GM23338 (cell line): Measurements from ENCODE around the gene IGSF11. TPM values are rescaled to one million over a fixed set of nuclear protein-coding genes. Genes with fewer than 3 reads are reported as not detected.

Experiments
- ATAC-seq: fragments of 200-7000 bp; cut with Tn5 transposase; 3 replicates; pipeline ENCODE4 v1.9.1; 2020
- DNase-seq: peaks from one replicate; pipeline ENCODE4 v3.0.0-alpha.2; 2015; ENCODE audit warnings: low spot score
- H2AFZ ChIP-seq: fragments of 200-600 bp; sonication (generic); 2 replicates; pipeline ENCODE4 v1.8.0; 2016; ENCODE audit warnings: antibody characterized with exemption, mild to moderate bottlenecking, moderate library complexity
- H3F3A ChIP-seq: fragments of 200-600 bp; sonication (generic); replicated peaks from 2 replicates; pipeline ENCODE4 v1.8.0; 2017; ENCODE audit warnings: antibody characterized with exemption, mixed run types, low read depth
- H3K27ac ChIP-seq: fragments of 200-600 bp; sonication (generic); 2 replicates; pipeline ENCODE4 v1.6.1; 2016; ENCODE audit warnings: low read depth
- H3K27me3 ChIP-seq: fragments of 200-600 bp; sonication (generic); 2 replicates; pipeline ENCODE4 v1.8.0; 2016; ENCODE audit warnings: mild to moderate bottlenecking, mixed run types, moderate library complexity; ENCODE audit not compliant: insufficient read depth
- H3K36me3 ChIP-seq: fragments of 200-600 bp; sonication (generic); 2 replicates; pipeline ENCODE4 v1.8.0; 2016; ENCODE audit warnings: mild to moderate bottlenecking; ENCODE audit not compliant: insufficient read depth
- H3K4me1 ChIP-seq: fragments of 200-600 bp; sonication (generic); 2 replicates; pipeline ENCODE4 v1.8.0; 2016; ENCODE audit warnings: mild to moderate bottlenecking, moderate library complexity; ENCODE audit not compliant: insufficient read depth
- H3K4me2 ChIP-seq: fragments of 200-600 bp; sonication (generic); 2 replicates; pipeline ENCODE4 v1.7.1; 2017; ENCODE audit warnings: mixed run types
- H3K4me3 ChIP-seq: fragments of 200-600 bp; sonication (generic); 2 replicates; pipeline ENCODE4 v1.6.1; 2016; ENCODE audit warnings: mixed run types
- H3K79me2 ChIP-seq: fragments of 200-600 bp; sonication (generic); replicated peaks from 2 replicates; pipeline ENCODE4 v1.8.0; 2017; ENCODE audit warnings: mild to moderate bottlenecking; ENCODE audit not compliant: insufficient read depth
- H3K9me2 ChIP-seq: fragments of 200-600 bp; sonication (generic); 2 replicates; pipeline ENCODE4 v1.8.0; 2017; ENCODE audit not compliant: insufficient read depth
- H4K20me1 ChIP-seq: fragments of 200-600 bp; sonication (generic); replicated peaks from 2 replicates; pipeline ENCODE4 v1.8.0; 2017; ENCODE audit warnings: mild to moderate bottlenecking; ENCODE audit not compliant: insufficient read depth
- H3K27ac Mint-ChIP-seq: 2 replicates; pipeline ENCODE4 v1.8.0; 2020; ENCODE audit warnings: inconsistent platforms, mild to moderate bottlenecking, moderate library complexity, mixed read lengths
- H3K27me3 Mint-ChIP-seq: 3 replicates; pipeline ENCODE4 v1.8.0; 2022; ENCODE audit warnings: low read depth, mild to moderate bottlenecking, moderate library complexity, mixed read lengths, inconsistent platforms; ENCODE audit not compliant: insufficient read depth, poor library complexity
- H3K36me3 Mint-ChIP-seq: 3 replicates; pipeline ENCODE4 v1.8.0; 2021; ENCODE audit warnings: low read depth, mild to moderate bottlenecking, inconsistent platforms, moderate library complexity, mixed read lengths
- H3K4me1 Mint-ChIP-seq: 3 replicates; pipeline ENCODE4 v1.8.0; 2020; ENCODE audit warnings: mild to moderate bottlenecking, inconsistent platforms, mixed read lengths
- H3K4me3 Mint-ChIP-seq: 3 replicates; pipeline ENCODE4 v1.8.0; 2021; ENCODE audit warnings: moderate library complexity, mild to moderate bottlenecking, inconsistent platforms, mixed read lengths
- H3K9me3 Mint-ChIP-seq: 3 replicates; pipeline ENCODE4 v1.8.0; 2020; ENCODE audit warnings: moderate library complexity, mild to moderate bottlenecking, inconsistent platforms, mixed read lengths
- CREB1 ChIP-seq: fragments of 250-450 bp; sonication (Bioruptor Pico); IDR thresholded peaks from 2 replicates; pipeline ENCODE4 v1.5.0; 2020; ENCODE audit warnings: low read depth, mild to moderate bottlenecking, moderate library complexity
- CTCF ChIP-seq, 2 experiments: fragments of 200-600 bp in 1 of 2; sonication (generic) in 1 of 2; conservative IDR thresholded peaks; 2 replicates each; pipeline versions ENCODE4 v1.5.1 to v1.6.1; 2016 to 2017; ENCODE audit warnings: antibody characterized with exemption in 2 of 2, low read depth in 2 of 2, mild to moderate bottlenecking in 2 of 2, moderate library complexity in 1 of 2
- ETS1 ChIP-seq: IDR thresholded peaks from 2 replicates; pipeline ENCODE4 v1.6.1; 2016; ENCODE audit warnings: antibody characterized with exemption
- JUNB ChIP-seq: IDR thresholded peaks from one replicate; pipeline ENCODE4 v1.6.1; 2016; ENCODE audit warnings: antibody characterized with exemption; ENCODE audit not compliant: unreplicated experiment
- NANOG ChIP-seq: IDR thresholded peaks from 2 replicates; pipeline ENCODE4 v1.6.1; 2016; ENCODE audit warnings: antibody characterized with exemption, borderline replicate concordance
- POLR2AphosphoS5 ChIP-seq: IDR thresholded peaks from 2 replicates; pipeline ENCODE4 v1.6.1; 2016; ENCODE audit warnings: antibody characterized with exemption, low read depth
- REST ChIP-seq: IDR thresholded peaks from one replicate; pipeline ENCODE4 v1.6.1; 2018; ENCODE audit warnings: antibody characterized with exemption; ENCODE audit not compliant: unreplicated experiment
- STAT1 ChIP-seq: IDR thresholded peaks from one replicate; pipeline ENCODE4 v1.6.1; 2016; ENCODE audit warnings: antibody characterized with exemption; ENCODE audit not compliant: unreplicated experiment
- ZNF114 ChIP-seq: fragments of 250-450 bp; sonication (Bioruptor Pico); IDR thresholded peaks from 2 replicates; pipeline ENCODE4 v1.5.0; 2020; ENCODE audit warnings: mild to moderate bottlenecking, moderate library complexity
- ZNF331 ChIP-seq: fragments of 250-450 bp; sonication (Bioruptor Pico); IDR thresholded peaks from 2 replicates; pipeline ENCODE4 v1.5.0; 2020; ENCODE audit warnings: low read depth, mild to moderate bottlenecking, moderate library complexity
- ZNF462 ChIP-seq: fragments of 250-450 bp; sonication (Bioruptor Pico); IDR thresholded peaks from 2 replicates; pipeline ENCODE4 v1.5.0; 2020; ENCODE audit warnings: mild to moderate bottlenecking, moderate library complexity
- polyA plus RNA-seq: library from polyadenylated mRNA; unstranded; fragments of >200 nt; fragmentation: Nextera tagmentation; extraction: Ambion mirVana; gene quantifications from 2 replicates; pipeline ENCODE4 v1.2.1, GENCODE V29; 2016
- total RNA-seq: library from RNA; depleted of rRNA; stranded (reverse); fragments of >200 nt; shearing (Covaris generic); gene quantifications from 2 replicates; pipeline ENCODE4 v1.2.3, GENCODE V29; 2014

The IGSF11 gene
- total and polyA plus RNA-seq, 2 experiments from 2014 or later: 0.68 to 1.8 TPM

GRCh38 chr3:119069725-119070124 is 35.1 kb upstream of the IGSF11 start (continued):
- TF ChIP-seq ZNF462 (CRISPR knock-in tag): no peak

GRCh38 chr3:119063471-119063870 is 28.8 kb upstream of the IGSF11 start:
- Histone ChIP-seq H3K4me2 (no peak overlapping the region), H2AFZ (no peak overlapping the region), H4K20me1 (no peaks in the 10 kb centered on the region), H3K27me3 (no peaks in the 10 kb centered on the region), H3K27ac (no peak overlapping the region), H3K79me2 (no peaks in the 10 kb centered on the region), H3K36me3 (no peaks in the 10 kb centered on the region), H3K4me1 (no peaks in the 10 kb centered on the region), H3K9me2 (no peaks in the 10 kb centered on the region), H3K4me3 (no peak overlapping the region), H3F3A (no peaks in the 10 kb centered on the region)
- Mint-ChIP-seq H3K4me1 (no peaks in the 10 kb centered on the region), H3K27me3 (no peaks in the 10 kb centered on the region), H3K36me3 (no peaks in the 10 kb centered on the region), H3K4me3 (no peak overlapping the region), H3K27ac (no peak overlapping the region), H3K9me3 (no peaks in the 10 kb centered on the region; the same call in 2 of the 3 replicates)
- no peak for DNase-seq
- ATAC-seq: no peak
- TF ChIP-seq CREB1 (no peak), POLR2AphosphoS5 (no peak), JUNB (no peak), ZNF114 (CRISPR knock-in tag) (no peak), REST (no peak), ETS1 (no peak), STAT1 (no peak), NANOG (no peak), CTCF (conservative IDR thresholded peaks at IDR 0.05; ENCODE audit: low read depth in 2 of 2) (no peak), ZNF331 (no peak)
